ENCODE results near the gene CD22.

The CD22 gene

DNA sequence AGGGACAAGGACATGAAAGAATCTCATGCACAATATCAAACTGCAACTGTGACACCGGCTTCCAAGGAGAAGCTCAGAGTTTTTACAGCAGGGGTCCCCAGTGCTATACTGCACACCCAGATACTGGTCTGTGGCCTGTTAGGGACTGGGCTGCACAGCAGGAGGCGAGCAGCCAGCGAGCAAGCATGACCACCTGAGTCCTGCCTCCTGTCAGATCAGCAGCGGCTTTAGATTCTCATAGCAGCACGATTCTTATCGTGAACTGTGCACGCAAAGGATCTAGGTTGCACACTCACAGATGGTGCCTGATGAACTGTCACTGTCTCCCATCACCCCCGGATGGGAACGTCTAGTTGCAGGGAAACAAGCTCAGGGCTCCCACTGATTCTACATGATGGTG lies 13.1 kb upstream of the CD22 start:
- DNase-seq, result no peak

DNA sequence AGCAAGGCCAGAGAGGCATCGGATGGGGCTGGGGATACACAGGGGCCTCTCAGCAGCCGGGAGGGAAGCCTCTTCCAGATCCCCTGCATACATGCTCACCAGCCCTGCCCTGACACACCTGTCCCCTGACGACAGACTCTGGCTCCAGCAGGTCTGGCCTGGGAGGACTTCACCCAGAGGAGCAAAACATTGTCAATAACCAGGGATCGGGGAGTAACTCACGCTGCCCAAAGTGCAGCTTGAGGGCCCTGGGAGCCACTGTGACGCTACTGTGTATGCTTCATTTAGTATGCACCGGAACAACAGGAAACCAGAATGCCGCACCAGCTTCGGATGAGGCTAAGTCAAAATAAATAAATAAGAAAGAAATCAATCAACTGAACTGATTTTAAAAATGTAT lies 12.4 kb upstream of the CD22 start:
- DNase-seq, result no peak

- no peak for DNase-seq
Observed at GRCh38 chr19:35317464-35318043, 11.4 kb upstream of the CD22 start.

DNA sequence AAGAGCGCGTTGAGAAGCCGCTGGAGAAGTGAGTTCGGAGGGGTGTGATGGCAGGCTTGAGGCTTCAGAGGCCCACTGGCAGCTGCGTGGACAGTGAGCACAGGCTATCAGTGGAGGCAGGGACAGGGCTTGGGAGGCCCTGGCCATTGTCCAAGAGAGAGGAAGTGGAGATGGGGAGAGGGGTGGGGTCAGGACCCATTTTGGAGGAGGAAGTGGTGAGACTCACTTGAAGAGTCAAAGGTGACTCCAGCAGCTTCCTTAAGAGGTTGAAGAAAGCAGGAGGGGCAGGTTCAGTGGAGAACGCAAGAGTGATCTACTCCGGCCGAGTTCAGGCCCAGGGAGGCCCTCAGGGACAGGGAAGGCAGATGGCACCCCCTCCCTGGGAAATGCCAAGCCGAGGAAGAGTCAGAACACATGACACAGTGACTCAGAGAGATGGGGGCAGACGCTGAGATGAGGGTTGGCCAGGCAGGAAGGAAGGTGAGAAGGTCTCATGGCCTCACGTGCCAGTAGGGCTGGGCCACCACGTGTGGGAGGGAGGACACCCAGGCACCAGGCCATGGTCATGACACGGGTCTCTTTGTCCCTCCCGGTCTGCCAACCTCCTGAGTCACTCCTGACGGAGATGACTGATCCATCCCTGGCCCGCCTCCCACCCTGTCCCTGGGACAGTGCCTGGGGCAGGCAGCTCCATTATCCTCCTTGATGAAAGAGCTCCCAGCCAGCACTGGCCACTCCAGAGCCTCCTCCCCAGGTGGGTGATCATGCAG lies 10.1 kb upstream of the CD22 start:
- peak; percentile 48 for DNase-seq

GRCh38 chr19:35320065-35320713 lies 8.8 kb upstream of the CD22 start:
- DNase-seq, result no peak

DNA sequence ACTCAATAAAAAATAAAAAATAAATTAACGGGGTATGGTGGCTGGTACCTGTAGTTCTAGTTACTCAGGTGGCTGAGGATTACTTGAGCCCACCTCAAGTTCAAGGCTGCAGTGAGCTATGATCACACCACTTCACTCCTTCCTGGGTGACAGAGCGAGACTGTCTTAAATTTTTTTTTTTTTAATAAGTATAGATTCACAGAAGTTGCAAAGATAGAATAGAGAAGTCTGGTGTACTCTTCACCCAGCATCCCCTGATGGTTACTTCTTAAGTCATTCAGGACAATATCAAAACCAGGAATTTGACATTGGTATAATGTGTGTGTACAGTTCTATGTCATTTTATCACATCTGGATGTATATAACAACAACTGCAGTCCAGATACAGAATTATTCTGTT lies 7.7 kb upstream of the CD22 start:
- DNase-seq, result no peak

- DNase-seq, result no peak
Observed at GRCh38 chr19:35322014-35322413, 7.0 kb upstream of the CD22 start.

- peak; percentile 49 for DNase-seq
Observed at GRCh38 chr19:35327642-35328041, 1.3 kb upstream of the CD22 start.

GRCh38 chr19:35329323-35329722 lies 336 bp downstream of the CD22 start:
- DNase-seq, result no peak

DNA sequence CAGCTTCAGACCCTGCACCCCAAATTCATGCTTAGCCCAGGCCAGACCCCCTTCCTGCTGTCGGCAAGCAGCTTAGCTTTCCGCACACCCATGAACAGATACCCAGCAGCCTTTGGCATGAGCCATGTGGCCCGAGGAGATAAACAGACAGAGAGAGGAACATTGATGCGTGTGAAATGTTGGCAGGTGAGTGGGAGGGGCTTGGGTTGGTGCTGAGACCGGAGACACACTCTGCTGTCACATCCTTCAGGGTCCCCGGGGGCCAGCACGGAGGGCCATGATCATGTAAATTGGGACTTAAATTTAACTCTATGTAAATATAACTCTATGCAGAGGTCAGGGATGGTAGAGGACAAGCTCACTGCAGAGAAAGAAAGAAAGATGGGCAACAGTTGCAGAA lies 1.5 kb downstream of the CD22 start:
- peak; percentile 5 for DNase-seq

- no peak for DNase-seq
Observed at GRCh38 chr19:35331551-35332214, 2.7 kb downstream of the CD22 start.

DNA sequence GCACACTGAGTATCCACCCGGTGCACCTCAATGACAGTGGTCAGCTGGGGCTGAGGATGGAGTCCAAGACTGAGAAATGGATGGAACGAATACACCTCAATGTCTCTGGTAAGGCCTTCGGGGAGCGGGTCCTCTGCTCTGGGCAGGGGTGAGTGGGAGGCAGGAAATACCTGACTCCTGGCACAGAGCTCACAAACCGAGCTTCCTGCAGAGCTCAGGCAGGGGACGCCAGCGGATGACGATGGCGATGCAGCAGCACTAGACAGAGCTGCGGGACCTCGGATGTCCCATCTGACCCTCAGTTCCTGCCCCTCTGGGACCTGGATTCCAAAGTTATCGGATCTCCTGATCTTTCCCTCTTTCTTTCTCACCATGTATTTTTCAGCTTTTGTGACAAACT lies 3.8 kb downstream of the CD22 start:
- DNase-seq, result no peak

GRCh38 chr19:35334144-35334753 lies 5.3 kb downstream of the CD22 start:
- DNase-seq, result no peak

GRCh38 chr19:35336166-35336955 lies 7.4 kb downstream of the CD22 start:
- DNase-seq, result no peak

DNA sequence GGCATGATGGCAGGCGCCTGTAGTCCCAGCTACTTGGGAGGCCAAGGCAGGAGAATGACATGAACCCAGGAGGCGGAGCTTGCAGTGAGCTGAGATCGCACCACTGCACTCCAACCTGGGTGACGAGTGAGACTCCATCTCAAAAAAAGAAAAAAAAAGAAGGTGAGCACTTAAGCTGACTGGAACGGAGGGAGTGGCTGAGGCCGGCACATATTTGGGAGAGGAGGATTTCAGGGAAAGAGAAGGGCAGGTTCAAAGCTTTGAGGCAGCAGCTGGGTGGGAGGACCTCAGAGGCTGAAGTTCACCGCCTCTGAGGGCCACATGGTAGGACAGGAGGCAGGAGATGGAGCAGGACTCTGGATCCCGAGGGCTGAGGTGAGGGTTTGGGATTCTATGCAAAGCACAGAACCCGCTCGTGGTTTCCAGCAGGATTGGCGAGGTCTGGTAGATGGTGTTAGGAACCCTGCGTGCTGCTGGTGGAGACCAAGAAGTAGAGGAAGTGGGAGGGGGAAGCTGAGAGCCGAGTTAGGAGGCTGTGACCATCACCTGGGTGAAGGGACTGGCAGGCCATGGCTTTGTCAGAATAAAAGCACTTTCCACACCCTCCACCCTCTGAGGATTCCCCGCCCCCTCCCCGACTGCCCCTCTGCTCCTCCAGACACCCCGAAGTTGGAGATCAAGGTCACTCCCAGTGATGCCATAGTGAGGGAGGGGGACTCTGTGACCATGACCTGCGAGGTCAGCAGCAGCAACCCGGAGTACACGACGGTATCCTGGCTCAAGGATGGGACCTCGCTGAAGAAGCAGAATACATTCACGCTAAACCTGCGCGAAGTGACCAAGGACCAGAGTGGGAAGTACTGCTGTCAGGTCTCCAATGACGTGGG lies 8.4 kb downstream of the CD22 start:
- no peak for DNase-seq

GRCh38 chr19:35337984-35338296 lies 9.0 kb downstream of the CD22 start:
- no peak for DNase-seq

DNA sequence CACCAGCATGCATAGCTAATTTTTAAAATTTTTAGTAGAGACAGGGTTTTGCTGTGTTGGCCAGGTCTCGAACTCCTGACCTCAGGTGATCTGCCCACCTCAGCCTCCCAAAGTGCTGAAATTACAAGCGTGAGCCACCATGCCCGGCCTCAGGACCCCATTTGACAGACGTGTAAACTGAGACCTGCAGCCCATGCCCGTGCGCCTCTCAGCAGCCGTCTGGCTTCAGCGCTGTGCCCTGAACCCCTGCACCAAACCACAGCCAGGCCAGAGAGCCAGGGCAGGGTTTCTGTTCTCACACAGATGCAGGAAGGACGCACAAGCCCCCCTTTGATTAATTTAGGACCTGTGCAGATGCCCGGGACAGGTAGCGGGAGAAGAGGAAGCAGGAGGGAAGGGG lies 11.4 kb downstream of the CD22 start:
- DNase-seq, result no peak

GRCh38 chr19:35341006-35341405 lies 12.0 kb downstream of the CD22 start:
- no peak for DNase-seq

DNA sequence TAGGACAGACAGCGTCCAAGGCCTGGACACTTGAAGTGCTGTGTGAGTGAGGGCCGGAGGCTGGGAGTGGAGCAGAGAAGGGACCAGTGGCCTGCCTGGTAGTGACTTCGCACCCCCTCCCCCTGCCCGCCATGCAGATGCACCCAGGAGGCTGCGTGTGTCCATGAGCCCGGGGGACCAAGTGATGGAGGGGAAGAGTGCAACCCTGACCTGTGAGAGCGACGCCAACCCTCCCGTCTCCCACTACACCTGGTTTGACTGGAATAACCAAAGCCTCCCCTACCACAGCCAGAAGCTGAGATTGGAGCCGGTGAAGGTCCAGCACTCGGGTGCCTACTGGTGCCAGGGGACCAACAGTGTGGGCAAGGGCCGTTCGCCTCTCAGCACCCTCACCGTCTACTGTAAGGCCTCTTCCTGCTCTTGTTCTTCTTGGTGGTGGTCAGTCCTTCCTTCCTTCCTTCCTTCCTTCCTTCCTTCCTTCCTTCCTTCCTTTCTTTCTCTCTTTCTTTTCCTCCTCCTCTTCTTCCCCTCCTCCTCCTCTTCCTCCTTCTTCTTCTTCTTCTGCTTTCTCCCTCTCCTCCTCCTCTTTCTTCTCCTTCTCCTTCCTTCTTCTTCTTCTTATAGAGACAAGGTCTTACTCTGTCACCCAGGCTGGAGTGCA lies 12.7 kb downstream of the CD22 start:
- no peak for DNase-seq

DNA sequence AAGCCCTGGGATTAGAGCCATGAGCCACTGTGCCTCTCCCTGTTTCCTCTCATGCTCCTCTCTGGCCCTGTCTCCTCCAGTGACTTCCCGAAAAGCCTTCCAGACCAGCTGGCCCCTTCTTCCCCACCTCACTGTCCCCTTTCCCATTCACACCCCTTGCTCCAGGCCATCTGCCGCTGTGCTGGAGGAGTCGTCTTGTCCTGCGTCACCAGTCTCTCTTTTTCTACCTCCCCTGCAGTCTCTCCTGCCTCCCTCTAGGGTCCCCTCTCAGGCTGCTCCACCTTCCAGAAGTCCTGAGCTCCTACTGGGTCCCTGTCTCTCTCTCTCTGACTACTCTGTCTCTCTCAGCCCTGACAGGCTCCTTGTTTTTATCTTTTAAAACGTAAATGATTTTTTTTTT lies 13.4 kb downstream of the CD22 start:
- no peak for DNase-seq

DNA sequence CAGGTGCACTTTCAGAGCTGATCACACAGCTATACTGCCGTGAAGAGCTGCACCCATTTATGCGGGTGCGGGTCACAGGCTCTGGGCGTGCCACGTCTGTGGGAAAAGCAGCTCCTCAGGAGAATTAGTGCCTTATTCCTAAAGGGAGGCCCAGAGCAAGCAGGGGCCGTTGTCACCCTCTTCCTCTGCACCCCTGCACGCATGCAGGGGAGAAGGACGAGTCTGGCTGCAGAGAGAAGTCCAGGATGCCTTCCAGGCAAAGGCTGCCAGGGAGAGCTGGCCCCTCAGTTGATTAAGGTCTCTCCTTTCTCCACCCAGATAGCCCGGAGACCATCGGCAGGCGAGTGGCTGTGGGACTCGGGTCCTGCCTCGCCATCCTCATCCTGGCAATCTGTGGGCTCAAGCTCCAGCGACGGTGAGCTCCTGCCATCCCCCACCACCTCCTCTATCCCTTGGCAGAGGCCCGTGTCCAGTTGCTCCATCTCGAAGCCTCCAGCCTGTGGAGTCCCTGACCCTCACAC lies 15.6 kb downstream of the CD22 start:
- no peak for DNase-seq

Data from OCI-M1 (cell line).